ENCODE results near the gene CALCOCO1. TPM values are rescaled to one million over a fixed set of nuclear protein-coding genes. Genes with fewer than 3 reads are reported as not detected.
A peak's percentile ranks its signal among the peaks of the same experiment; 100 is the strongest.
"Not testable (repeated sequence)": the region's sequence is repeated elsewhere in the genome, so short reads cannot be mapped to it uniquely, and the experiment has no call there.

The CALCOCO1 gene
- total RNA-seq, 1 donor = 155 TPM

- DNase-seq (ENCODE audit: low read depth in 2 of 3, low spot score in 2 of 3) = no peak
Observed at GRCh38 chr12:53735556-53735955, 8.3 kb upstream of the CALCOCO1 start.

GRCh38 chr12:53734425-53734824 is 7.2 kb upstream of the CALCOCO1 start:
- DNase-seq (ENCODE audit: low read depth in 2 of 3, low spot score in 2 of 3) = no peak

DNA sequence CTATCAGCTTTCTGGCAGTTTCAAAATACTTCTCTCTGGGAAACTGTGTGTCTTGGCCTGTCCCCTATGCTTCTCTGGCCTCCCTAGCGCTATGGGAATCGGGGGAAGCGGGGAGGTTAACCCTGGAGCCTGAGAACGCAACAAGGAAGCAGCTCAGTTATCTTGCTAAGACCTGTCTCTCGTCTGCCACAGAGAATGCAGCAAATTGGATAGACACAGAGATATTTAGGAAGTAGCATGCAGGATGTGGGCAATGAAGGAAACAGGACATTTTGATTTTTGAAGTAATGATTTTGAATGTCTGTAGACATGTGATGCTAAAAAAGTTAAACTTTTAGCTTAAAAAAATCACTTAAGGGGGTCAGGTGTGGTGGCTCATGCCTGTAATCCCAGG is 6.6 kb upstream of the CALCOCO1 start:
- peak in 1 of 3 donors; percentile 43 for DNase-seq (ENCODE audit: low read depth in 2 of 3, low spot score in 2 of 3)

GRCh38 chr12:53733051-53733806 is 6.0 kb upstream of the CALCOCO1 start:
- no peak for DNase-seq (ENCODE audit: low read depth in 2 of 3, low spot score in 2 of 3)

DNA sequence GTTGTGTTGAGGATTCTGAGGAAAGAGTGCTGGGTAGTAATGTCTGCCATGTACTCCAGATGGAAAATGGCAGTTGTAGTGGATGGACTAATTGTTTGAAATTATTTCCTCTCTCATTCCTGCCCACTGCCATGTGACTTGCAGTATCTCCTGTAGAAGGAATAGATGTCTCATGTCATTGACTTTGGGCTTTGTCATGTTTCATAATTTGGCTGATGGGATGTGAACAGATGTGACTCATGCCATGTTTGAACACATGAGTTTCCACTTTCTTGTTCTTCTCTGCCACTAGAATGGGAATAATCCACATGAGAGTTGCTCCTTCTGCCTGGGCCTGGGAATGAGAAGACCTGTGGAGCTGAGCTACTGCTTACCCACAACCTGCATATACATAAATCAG is 2.4 kb upstream of the CALCOCO1 start:
- DNase-seq (ENCODE audit: low read depth in 2 of 3, low spot score in 2 of 3) = no peak

DNA sequence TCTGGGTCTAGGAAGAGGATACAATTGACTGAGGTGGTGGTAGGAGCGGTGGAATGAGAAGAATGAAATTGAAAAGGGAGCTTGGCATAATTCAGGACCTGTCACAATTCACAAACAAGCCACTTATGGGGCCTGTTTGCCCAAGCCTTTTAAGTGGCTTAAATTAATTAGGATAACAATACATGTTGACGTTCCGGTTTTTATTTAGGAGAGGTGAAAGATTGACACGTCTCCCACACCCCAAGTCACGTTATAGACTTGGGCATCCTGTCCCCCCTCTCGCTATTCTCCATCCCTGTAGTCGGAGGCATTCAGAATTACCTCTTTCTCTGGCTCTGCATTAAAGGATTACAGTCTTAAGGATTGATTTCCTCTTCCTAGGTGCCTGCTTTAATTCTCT is 954 bp upstream of the CALCOCO1 start:
- DNase-seq (ENCODE audit: low read depth in 2 of 3, low spot score in 2 of 3) = no peak

- no peak for DNase-seq (ENCODE audit: low read depth in 2 of 3, low spot score in 2 of 3)
Observed at GRCh38 chr12:53726946-53727309, 324 bp downstream of the CALCOCO1 start.

DNA sequence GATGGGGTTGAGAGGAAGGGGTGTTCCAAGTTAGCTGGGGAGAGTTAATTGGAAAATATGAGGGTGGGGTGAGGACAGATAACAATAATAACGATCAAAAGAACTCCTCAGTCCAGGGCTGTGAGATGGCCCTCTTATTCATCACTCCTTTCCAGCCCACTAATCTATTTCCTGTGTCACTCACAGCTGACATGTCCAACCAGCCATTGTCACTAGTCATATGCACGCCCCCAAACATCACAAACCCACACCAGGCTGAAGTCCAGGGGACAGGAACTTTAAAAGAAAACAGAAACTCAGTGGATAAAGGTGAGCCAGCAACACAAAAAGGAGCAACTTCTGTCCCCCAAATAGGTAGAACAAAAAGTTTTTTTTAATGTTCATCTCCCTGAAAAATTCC is 911 bp downstream of the CALCOCO1 start:
- no peak for DNase-seq (ENCODE audit: low read depth in 2 of 3, low spot score in 2 of 3)

GRCh38 chr12:53725824-53726223 is 1.4 kb downstream of the CALCOCO1 start:
- DNase-seq (ENCODE audit: low read depth in 2 of 3, low spot score in 2 of 3) = no peak

DNA sequence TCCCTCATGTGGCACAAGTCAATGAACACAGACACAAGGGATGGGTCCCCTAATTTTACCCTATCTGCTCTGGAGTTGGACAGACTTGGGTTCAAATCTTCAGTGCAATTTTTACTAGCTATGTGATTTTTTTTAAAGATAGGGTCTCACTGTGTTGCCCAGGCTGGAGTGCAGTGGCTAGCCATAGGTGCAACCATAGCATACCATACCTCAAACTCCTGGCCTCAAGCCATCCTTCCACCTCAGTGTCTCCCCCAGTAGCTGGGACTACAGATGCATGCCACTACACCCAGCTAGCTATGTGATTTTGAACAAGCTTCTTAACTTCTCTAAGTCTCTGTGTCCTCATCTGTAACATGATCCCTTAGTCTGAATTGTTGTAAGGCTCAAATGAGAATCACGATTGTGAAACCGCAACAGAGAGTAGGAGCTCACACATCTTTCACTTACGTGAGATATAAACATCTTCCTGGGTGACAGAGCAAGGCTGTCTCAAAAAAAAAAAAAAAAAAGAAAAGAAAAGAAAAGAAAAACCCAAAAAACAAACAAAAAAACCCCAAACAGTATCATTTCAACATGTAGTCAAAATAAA is 4.7 kb downstream of the CALCOCO1 start:
- DNase-seq (ENCODE audit: low read depth in 2 of 3, low spot score in 2 of 3) = no peak

GRCh38 chr12:53720946-53721345 is 6.3 kb downstream of the CALCOCO1 start:
- no peak for DNase-seq (ENCODE audit: low read depth in 2 of 3, low spot score in 2 of 3)

DNA sequence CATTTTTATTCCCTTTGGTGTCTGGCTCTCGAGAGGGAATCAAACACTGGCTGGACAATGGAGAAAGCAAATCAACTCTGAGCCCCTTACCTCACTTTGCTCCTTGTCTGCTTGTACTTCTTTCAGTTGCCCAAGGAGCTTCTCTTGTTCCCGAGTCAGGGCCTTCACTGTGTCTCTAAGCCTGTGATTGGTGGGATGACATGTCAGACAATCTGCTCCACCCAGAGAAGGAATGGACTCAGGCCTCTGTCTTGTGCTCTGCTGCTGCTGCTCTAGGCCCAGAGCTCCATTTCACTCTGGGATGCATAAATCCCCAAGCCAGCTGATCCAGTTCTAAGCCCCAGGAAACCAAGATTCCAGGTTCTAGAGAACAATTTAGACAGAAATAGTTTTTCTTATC is 7.6 kb downstream of the CALCOCO1 start:
- no peak for DNase-seq (ENCODE audit: low read depth in 2 of 3, low spot score in 2 of 3)

GRCh38 chr12:53718567-53718966 is 8.7 kb downstream of the CALCOCO1 start:
- DNase-seq (ENCODE audit: low read depth in 2 of 3, low spot score in 2 of 3) = not testable (repeated sequence)

- DNase-seq (ENCODE audit: low read depth in 2 of 3, low spot score in 2 of 3) = no peak
Observed at GRCh38 chr12:53717319-53717718, 9.9 kb downstream of the CALCOCO1 start.

- DNase-seq (ENCODE audit: low read depth in 2 of 3, low spot score in 2 of 3) = no peak
Observed at GRCh38 chr12:53714004-53714403, 13.2 kb downstream of the CALCOCO1 start.

DNA sequence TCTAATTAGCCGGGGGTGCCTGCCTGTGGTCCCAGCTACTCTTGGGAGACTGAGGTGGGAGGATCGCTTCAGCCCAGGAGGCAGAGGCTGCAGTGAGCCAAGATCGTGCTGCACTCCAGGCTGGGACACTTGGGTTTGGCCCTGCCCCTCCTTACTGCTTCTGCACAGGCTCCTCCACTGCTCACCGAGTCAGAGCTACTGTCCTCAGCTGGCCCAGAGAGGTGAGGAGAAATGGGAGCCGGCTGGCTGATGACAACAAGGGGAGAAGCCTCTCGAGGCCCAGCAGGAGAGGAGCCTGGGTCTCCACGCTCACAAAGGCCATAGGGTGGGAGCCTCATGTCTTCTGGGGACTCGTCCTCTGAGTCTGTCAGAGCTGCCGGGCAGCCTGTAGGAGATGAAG is 13.7 kb downstream of the CALCOCO1 start:
- no peak for DNase-seq (ENCODE audit: low read depth in 2 of 3, low spot score in 2 of 3)

GRCh38 chr12:53712059-53712643 is 15.1 kb downstream of the CALCOCO1 start:
- DNase-seq (ENCODE audit: low read depth in 2 of 3, low spot score in 2 of 3) = no peak

- DNase-seq (ENCODE audit: low read depth in 2 of 3, low spot score in 2 of 3) = no peak
Observed at GRCh38 chr12:53710091-53710490, 17.2 kb downstream of the CALCOCO1 start.

DNA sequence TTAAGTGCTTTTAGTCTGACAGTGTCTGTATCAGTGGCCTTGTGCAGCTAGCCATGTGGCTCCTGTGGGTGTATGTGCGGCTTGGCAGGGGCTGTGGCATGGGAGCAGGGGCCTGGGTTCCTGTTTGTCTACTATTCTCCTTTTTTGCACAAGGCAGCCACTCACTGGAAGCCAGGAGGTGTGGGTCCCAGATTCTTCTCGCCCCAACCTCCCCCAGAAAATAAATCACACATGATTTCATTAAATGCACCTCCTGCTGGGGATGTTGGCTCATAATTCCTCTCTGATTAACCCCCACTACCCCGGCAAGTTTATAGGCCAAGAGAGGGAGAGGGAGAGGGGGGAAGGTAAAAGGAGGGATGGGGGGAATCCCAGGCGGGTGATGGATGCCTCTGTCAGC is 17.6 kb downstream of the CALCOCO1 start:
- no peak for DNase-seq (ENCODE audit: low read depth in 2 of 3, low spot score in 2 of 3)

DNA sequence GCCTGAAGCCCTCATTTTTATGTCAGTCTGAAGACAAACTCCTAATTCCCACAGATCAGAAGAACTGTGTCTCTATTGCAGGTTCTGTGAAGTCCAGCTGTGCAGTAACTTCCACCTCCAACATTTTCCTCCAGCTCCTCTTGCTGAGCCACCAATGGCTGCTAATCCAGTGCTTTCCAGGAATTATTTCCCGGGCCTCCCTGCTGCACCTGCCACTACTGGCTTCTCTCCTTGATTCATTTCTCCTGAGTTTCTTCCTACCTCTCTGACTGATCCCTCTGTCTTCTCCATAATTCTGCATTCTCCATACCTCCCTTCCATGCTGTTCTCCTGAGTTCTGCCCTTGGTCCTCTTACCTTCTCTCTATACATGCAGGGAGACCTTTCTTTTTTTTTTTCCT is 21.2 kb downstream of the CALCOCO1 start:
- DNase-seq (ENCODE audit: low read depth in 2 of 3, low spot score in 2 of 3) = no peak

DNA sequence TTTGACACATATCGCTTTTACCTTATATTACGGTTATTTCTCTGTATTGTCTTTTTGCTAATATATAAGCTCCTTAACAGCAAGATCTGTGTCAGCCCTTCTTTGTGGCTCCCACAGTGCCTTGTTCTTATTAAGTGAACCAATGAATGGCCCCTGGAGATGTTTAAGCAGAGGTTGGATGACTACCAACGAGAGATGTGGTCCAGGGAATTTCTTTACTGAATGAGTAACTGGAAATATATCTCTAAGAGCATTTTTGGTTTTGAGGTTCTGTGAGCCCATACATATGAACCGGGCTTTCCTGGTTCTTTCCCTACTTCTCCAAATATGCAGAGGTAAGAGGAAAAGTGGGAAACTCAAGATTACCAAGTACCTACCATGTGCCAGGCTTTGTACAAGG is 23.5 kb downstream of the CALCOCO1 start:
- no peak for DNase-seq (ENCODE audit: low read depth in 2 of 3, low spot score in 2 of 3)

DNA sequence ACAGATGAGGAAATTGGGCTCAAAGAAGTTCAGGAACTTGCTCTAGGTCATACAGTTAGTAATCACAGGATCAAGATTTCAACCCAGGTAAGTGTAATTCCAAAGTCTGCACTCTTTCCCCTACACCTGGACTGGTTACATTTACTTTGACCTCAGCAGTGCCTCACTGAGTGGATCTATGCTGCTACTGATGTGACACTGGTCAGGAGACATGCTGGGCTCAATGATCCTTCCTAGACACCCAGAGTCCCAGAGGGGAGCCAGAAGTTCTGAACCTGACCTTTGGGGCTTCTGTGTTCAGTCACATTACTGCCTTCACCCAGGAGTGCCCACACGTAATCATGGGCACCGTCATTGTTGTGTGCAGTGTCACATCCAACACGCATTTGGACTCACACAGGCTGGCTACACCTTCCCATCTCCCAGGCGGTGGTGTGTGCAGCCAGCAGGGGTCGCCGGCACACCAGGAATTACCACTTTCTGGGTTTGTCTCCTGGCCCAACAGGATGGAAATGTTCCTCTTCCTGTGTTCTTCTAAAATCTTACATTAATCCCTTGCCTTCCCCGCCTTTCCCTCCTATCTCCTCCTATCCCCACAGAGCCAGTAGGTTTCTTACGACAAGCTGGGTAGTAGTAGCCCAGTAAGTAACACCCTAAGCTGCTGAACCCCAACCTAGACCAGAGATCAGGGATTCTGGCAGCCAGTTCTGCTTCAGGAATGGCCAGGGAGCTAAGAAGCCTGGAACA is 25.6 kb downstream of the CALCOCO1 start:
- peak; percentile 53 to 68 (median 56) for DNase-seq (ENCODE audit: low read depth in 2 of 3, low spot score in 2 of 3)

Data from hematopoietic multipotent progenitor cell (in vitro differentiated cells).